WTC11 (cell line): ENCODE results near the gene KLRK1. TPM values are rescaled to one million over a fixed set of nuclear protein-coding genes. Genes with fewer than 3 reads are reported as not detected.
A peak's percentile ranks its signal among the peaks of the same experiment; 100 is the strongest.
"Not testable (repeated sequence)": the region's sequence is repeated elsewhere in the genome, so short reads cannot be mapped to it uniquely, and the experiment has no call there.

Experiments used
- ATAC-seq: fragments of 200-7000 bp; cut with Tn5 transposase; 2 replicates; pipeline ENCODE4 v1.10.0; 2021; ENCODE audit warnings: mild to moderate bottlenecking, moderate library complexity
- CTCF ChIA-PET: fragments of 300-600 bp; sonication (Branson Sonifier 250); formaldehyde crosslinking; loops from one replicate; lab custom pipeline; 2021; ENCODE audit warnings: antibody characterized with exemption; lab: Charles Lee
- POLR2A ChIA-PET: fragments of 350-600 bp; sonication (Branson Sonifier 250); formaldehyde crosslinking; loops from one replicate; lab custom pipeline; 2021; ENCODE audit warnings: antibody characterized with exemption; lab: Charles Lee
- DNase-seq: peaks from one replicate; pipeline ENCODE4 v3.0.0; 2021; ENCODE audit warnings: low spot score
- H3K27ac Mint-ChIP-seq: 2 replicates; pipeline ENCODE4 v1.8.0; 2021; ENCODE audit warnings: mixed read lengths
- H3K27me3 Mint-ChIP-seq: 2 replicates; pipeline ENCODE4 v1.8.0; 2021; ENCODE audit warnings: low read depth, mild to moderate bottlenecking, moderate library complexity, mixed read lengths
- H3K36me3 Mint-ChIP-seq: 2 replicates; pipeline ENCODE4 v1.8.0; 2021; ENCODE audit warnings: mixed read lengths
- H3K4me1 Mint-ChIP-seq: 2 replicates; pipeline ENCODE4 v1.8.0; 2022; ENCODE audit warnings: mixed read lengths
- H3K4me3 Mint-ChIP-seq: 2 replicates; pipeline ENCODE4 v1.8.0; 2021; ENCODE audit warnings: mild to moderate bottlenecking, moderate library complexity, mixed read lengths
- H3K9me3 Mint-ChIP-seq: 2 replicates; pipeline ENCODE4 v1.8.0; 2021; ENCODE audit warnings: mixed read lengths
- AFF4 ChIP-seq: sonication (generic); formaldehyde crosslinking; IDR thresholded peaks from 2 replicates; pipeline ENCODE4 v1.8.1; 2023; ENCODE audit warnings: mild to moderate bottlenecking, missing genetic modification reagents, borderline replicate concordance
- AR ChIP-seq: fragments of 250-450 bp; sonication (Bioruptor Pico); IDR thresholded peaks from 2 replicates; pipeline ENCODE4 v1.9.0; 2021; ENCODE audit warnings: mild to moderate bottlenecking
- ATF1 ChIP-seq: sonication (generic); formaldehyde crosslinking; IDR thresholded peaks from 2 replicates; pipeline ENCODE4 v1.8.1; 2023; ENCODE audit warnings: mild to moderate bottlenecking, moderate library complexity, missing genetic modification reagents
- CDX4 ChIP-seq: fragments of 250-450 bp; sonication (Bioruptor Pico); IDR thresholded peaks from 2 replicates; pipeline ENCODE4 v1.9.0; 2021; ENCODE audit warnings: moderate library complexity, mild to moderate bottlenecking, inconsistent platforms, borderline replicate concordance
- CREB1 ChIP-seq: sonication (generic); formaldehyde crosslinking; IDR thresholded peaks from 2 replicates; pipeline ENCODE4 v1.8.0; 2023; ENCODE audit warnings: mild to moderate bottlenecking, missing genetic modification reagents
- CREM ChIP-seq: sonication (generic); formaldehyde crosslinking; IDR thresholded peaks from 2 replicates; pipeline ENCODE4 v1.8.1; 2022; ENCODE audit warnings: mild to moderate bottlenecking, missing genetic modification reagents, moderate library complexity
- EMX1 ChIP-seq: fragments of 250-450 bp; sonication (Bioruptor Pico); IDR thresholded peaks from 2 replicates; pipeline ENCODE4 v1.8.0; 2021; ENCODE audit warnings: mild to moderate bottlenecking
- ERG ChIP-seq: fragments of 250-450 bp; sonication (Bioruptor Pico); IDR thresholded peaks from 2 replicates; pipeline ENCODE4 v1.8.0; 2021; ENCODE audit warnings: mild to moderate bottlenecking
- HMGA2 ChIP-seq: fragments of 250-450 bp; sonication (Bioruptor Pico); IDR thresholded peaks from 2 replicates; pipeline ENCODE4 v1.4.0; 2021; ENCODE audit warnings: mild to moderate bottlenecking, moderate library complexity
- IRF2 ChIP-seq: sonication (generic); formaldehyde crosslinking; IDR thresholded peaks from 2 replicates; pipeline ENCODE4 v1.8.0; 2022; ENCODE audit warnings: low read depth, missing genetic modification reagents, borderline replicate concordance
- JUN ChIP-seq: sonication (generic); formaldehyde crosslinking; IDR thresholded peaks from 2 replicates; pipeline ENCODE4 v1.8.0; 2023; ENCODE audit warnings: mild to moderate bottlenecking, missing genetic modification reagents
- MXD4 ChIP-seq: fragments of 250-450 bp; sonication (Bioruptor Pico); IDR thresholded peaks from 2 replicates; pipeline ENCODE4 v1.8.0; 2021; ENCODE audit warnings: mild to moderate bottlenecking, moderate library complexity, borderline replicate concordance
- MYBL2 ChIP-seq: sonication (generic); formaldehyde crosslinking; IDR thresholded peaks from 2 replicates; pipeline ENCODE4 v1.8.1; 2023; ENCODE audit warnings: mild to moderate bottlenecking, moderate library complexity, missing genetic modification reagents
- NFE2L1 ChIP-seq: sonication (generic); formaldehyde crosslinking; IDR thresholded peaks from 2 replicates; pipeline ENCODE4 v1.8.1; 2023; ENCODE audit warnings: missing genetic modification reagents
- NR1H2 ChIP-seq: sonication (generic); formaldehyde crosslinking; IDR thresholded peaks from 2 replicates; pipeline ENCODE4 v1.9.0; 2021; ENCODE audit warnings: mild to moderate bottlenecking, moderate library complexity, missing genetic modification reagents
- NR3C1 ChIP-seq: sonication (generic); formaldehyde crosslinking; conservative IDR thresholded peaks from 2 replicates; pipeline ENCODE4 v1.8.1; 2023; ENCODE audit warnings: low read depth, mild to moderate bottlenecking, missing genetic modification reagents
- ZMAT4 ChIP-seq: fragments of 250-450 bp; sonication (Bioruptor Pico); IDR thresholded peaks from 2 replicates; pipeline ENCODE4 v1.9.0; 2021; ENCODE audit warnings: mild to moderate bottlenecking
- ZNF219 ChIP-seq: sonication (generic); formaldehyde crosslinking; IDR thresholded peaks from 2 replicates; pipeline ENCODE4 v1.8.0; 2023; ENCODE audit warnings: missing genetic modification reagents, mild to moderate bottlenecking, borderline replicate concordance
- ZNF396 ChIP-seq: fragments of 250-450 bp; sonication (Bioruptor Pico); IDR thresholded peaks from 2 replicates; pipeline ENCODE4 v1.8.0; 2021; ENCODE audit warnings: mild to moderate bottlenecking, moderate library complexity, borderline replicate concordance
- total RNA-seq: library from RNA; stranded (reverse); gene quantifications from 3 replicates; pipeline ENCODE4 v1.2.3, GENCODE V29; 2021

KLRK1 gene
- total RNA-seq, 1 experiment from 2014 or later = 0.15 TPM

GRCh38 chr12:10395390-10395998, 5.7 kb upstream of the KLRK1 start (continued):
- TF ChIP-seq CDX4 (CRISPR knock-in tag) (no peak), CREB1 (CRISPR knock-in tag) (no peak), IRF2 (CRISPR knock-in tag) (no peak), MXD4 (CRISPR knock-in tag) (no peak), ZNF396 (CRISPR knock-in tag) (no peak), NR3C1 (CRISPR knock-in tag) (no peak), CREM (CRISPR knock-in tag) (no peak), JUN (CRISPR knock-in tag) (no peak)
- TF ChIP-seq, all 79 proteins: peak for 0

- Mint-ChIP-seq H3K27ac (peak overlapping the region; percentile 71), H3K4me1 (peaks cover 24% of the 10 kb centered on the region)
- DNase-seq, H3K4me3 Mint-ChIP-seq, H3K27me3 Mint-ChIP-seq, H3K36me3 Mint-ChIP-seq, ATAC-seq, H3K9me3 Mint-ChIP-seq, CTCF ChIA-PET, POLR2A ChIA-PET: not testable (repeated sequence)
These were observed 4.8 kb upstream of the KLRK1 start for GRCh38 chr12:10394531-10395152.

- no peak overlapping the region for H3K27ac Mint-ChIP-seq
- peaks cover 22% of the 10 kb centered on the region for H3K4me1 Mint-ChIP-seq
- POLR2A ChIA-PET = no interaction called here
- H3K36me3 Mint-ChIP-seq = no peaks in the 10 kb centered on the region
- ATAC-seq (no peak), DNase-seq (no peak)
- H3K27me3 Mint-ChIP-seq = no peaks in the 10 kb centered on the region
- CTCF ChIA-PET = no interaction called here
- TF ChIP-seq ERG (CRISPR knock-in tag) = no peak
- no peak for TF ChIP-seq ZNF219 (CRISPR knock-in tag)
- TF ChIP-seq NR1H2 (CRISPR knock-in tag) = no peak
- TF ChIP-seq IRF2 (CRISPR knock-in tag) = no peak
- no peak for TF ChIP-seq ATF1
- no peak for TF ChIP-seq EMX1 (CRISPR knock-in tag)
- TF ChIP-seq AFF4 (CRISPR knock-in tag) = no peak
- no peak overlapping the region for H3K4me3 Mint-ChIP-seq
- H3K9me3 Mint-ChIP-seq = no peaks in the 10 kb centered on the region
These were observed 3.5 kb upstream of the KLRK1 start for GRCh38 chr12:10393291-10393690.

GRCh38 chr12:10392394-10392930, 2.6 kb upstream of the KLRK1 start:
- no peak overlapping the region for H3K27ac Mint-ChIP-seq
- H3K4me3 Mint-ChIP-seq = no peak overlapping the region
- ChIA-PET POLR2A (no interaction called here), CTCF (no interaction called here)
- peaks cover 19% of the 10 kb centered on the region for H3K4me1 Mint-ChIP-seq
- H3K9me3 Mint-ChIP-seq = no peaks in the 10 kb centered on the region
- H3K27me3 Mint-ChIP-seq = no peaks in the 10 kb centered on the region
- H3K36me3 Mint-ChIP-seq = no peaks in the 10 kb centered on the region
- ATAC-seq = no peak
- DNase-seq = no peak
- no peak for TF ChIP-seq NFE2L1 (CRISPR knock-in tag)
- no peak for TF ChIP-seq MYBL2
- TF ChIP-seq ZMAT4 (CRISPR knock-in tag) = no peak
- TF ChIP-seq AR (CRISPR knock-in tag) = no peak
- no peak for TF ChIP-seq HMGA2
